ENCODE results near the gene PABPN1L.

The PABPN1L gene

GRCh38 chr16:88815901-88816589 is 50.4 kb downstream of the PABPN1L start:
- Histone ChIP-seq H3K4me3 (ENCODE audit: extremely low read depth, insufficient read depth, low read length, poor library complexity, severe bottlenecking) (no peak overlapping the region), H3K27ac (ENCODE audit: low read depth, low read length, severe bottlenecking) (no peak overlapping the region), H3K9me3 (ENCODE audit: control insufficient read depth, low read length) (no peaks in the 10 kb centered on the region), H3K4me1 (ENCODE audit: control insufficient read depth, insufficient read depth, low read length, poor library complexity, severe bottlenecking) (peaks cover 12% of the 10 kb centered on the region), H3K36me3 (ENCODE audit: control insufficient read depth, insufficient read depth, low read length) (no peaks in the 10 kb centered on the region)
- 74 to 84% methylated on average over 13 to 16 of the region's 19 CpGs for WGBS, 2 experiments (ENCODE audit: insufficient coverage in 2 of 2)

DNA sequence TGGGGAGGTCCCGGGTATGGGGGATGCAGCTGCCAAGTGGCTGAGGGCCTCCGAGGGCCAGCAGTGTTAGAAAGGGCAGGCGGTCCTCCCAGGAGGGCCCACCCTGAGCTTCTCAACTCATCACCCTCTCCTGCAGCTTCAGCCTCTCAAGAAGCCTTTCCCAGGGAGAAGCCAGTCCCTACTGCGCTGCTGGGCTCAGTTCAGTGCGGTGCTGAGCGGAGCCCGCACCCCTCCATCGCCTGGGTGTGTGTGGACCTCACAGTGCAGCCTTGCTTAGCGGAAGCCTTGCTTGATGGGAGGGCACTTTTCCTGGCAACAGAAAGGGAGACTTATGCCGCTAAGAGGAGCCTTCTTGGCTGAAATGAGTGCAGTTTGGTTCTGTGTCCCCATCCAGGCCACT is 51.2 kb downstream of the PABPN1L start:
- peaks cover 15% of the 10 kb centered on the region for H3K4me1 ChIP-seq (ENCODE audit: control insufficient read depth, insufficient read depth, low read length, poor library complexity, severe bottlenecking)
- 96 to 98% methylated on average over 10 of the region's 10 CpGs for WGBS, 2 experiments (ENCODE audit: insufficient coverage in 2 of 2)
- no peak overlapping the region for H3K27ac ChIP-seq (ENCODE audit: low read depth, low read length, severe bottlenecking)
- peaks cover 6% of the 10 kb centered on the region for H3K36me3 ChIP-seq (ENCODE audit: control insufficient read depth, insufficient read depth, low read length)
- H3K4me3 ChIP-seq (ENCODE audit: extremely low read depth, insufficient read depth, low read length, poor library complexity, severe bottlenecking) = no peak overlapping the region
- H3K9me3 ChIP-seq (ENCODE audit: control insufficient read depth, low read length) = no peaks in the 10 kb centered on the region

DNA sequence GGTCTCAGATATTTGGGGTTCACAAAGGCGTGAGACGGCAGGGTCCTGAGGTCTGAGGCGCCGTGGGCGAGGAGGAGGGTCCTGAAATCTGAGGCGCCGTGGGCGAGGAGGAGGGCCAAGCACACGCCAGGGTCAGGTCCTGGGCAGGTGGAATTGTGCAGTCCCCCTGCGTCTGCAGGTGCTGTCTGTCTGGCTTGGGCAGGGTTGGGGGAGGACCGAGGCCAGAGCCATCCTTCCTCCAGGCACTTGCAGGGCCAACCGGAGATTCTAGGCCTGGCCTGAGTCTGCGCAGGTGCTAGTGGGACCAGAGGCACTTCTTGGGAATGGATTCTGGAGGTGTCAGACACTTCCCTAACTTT is 52.3 kb downstream of the PABPN1L start:
- H3K4me1 ChIP-seq (ENCODE audit: control insufficient read depth, insufficient read depth, low read length, poor library complexity, severe bottlenecking) = peaks cover 21% of the 10 kb centered on the region
- no peak overlapping the region for H3K4me3 ChIP-seq (ENCODE audit: extremely low read depth, insufficient read depth, low read length, poor library complexity, severe bottlenecking)
- WGBS, 2 experiments (ENCODE audit: insufficient coverage in 2 of 2) = 88 to 91% methylated on average over 12 of the region's 13 CpGs
- H3K9me3 ChIP-seq (ENCODE audit: control insufficient read depth, low read length) = no peaks in the 10 kb centered on the region
- H3K27ac ChIP-seq (ENCODE audit: low read depth, low read length, severe bottlenecking) = no peak overlapping the region
- peaks cover 17% of the 10 kb centered on the region for H3K36me3 ChIP-seq (ENCODE audit: control insufficient read depth, insufficient read depth, low read length)

Data from mesodermal cell (in vitro differentiated cells).